GM18502 (cell line): Measurements from ENCODE around the gene KLK1.
A peak's percentile ranks its signal among the peaks of the same experiment; 100 is the strongest.
"Not testable (repeated sequence)": the region's sequence is repeated elsewhere in the genome, so short reads cannot be mapped to it uniquely, and the experiment has no call there.

Source experiments
- ATAC-seq: cut with Tn5 transposase; IDR thresholded peaks from one replicate; pipeline ENCODE4 v1.9.1; 2021; ENCODE audit warnings: mild to moderate bottlenecking; ENCODE audit not compliant: unreplicated experiment, poor library complexity

The KLK1 gene

GRCh38 chr19:50818859-50819472, 4.6 kb downstream of the KLK1 start:
- no peak for ATAC-seq

DNA sequence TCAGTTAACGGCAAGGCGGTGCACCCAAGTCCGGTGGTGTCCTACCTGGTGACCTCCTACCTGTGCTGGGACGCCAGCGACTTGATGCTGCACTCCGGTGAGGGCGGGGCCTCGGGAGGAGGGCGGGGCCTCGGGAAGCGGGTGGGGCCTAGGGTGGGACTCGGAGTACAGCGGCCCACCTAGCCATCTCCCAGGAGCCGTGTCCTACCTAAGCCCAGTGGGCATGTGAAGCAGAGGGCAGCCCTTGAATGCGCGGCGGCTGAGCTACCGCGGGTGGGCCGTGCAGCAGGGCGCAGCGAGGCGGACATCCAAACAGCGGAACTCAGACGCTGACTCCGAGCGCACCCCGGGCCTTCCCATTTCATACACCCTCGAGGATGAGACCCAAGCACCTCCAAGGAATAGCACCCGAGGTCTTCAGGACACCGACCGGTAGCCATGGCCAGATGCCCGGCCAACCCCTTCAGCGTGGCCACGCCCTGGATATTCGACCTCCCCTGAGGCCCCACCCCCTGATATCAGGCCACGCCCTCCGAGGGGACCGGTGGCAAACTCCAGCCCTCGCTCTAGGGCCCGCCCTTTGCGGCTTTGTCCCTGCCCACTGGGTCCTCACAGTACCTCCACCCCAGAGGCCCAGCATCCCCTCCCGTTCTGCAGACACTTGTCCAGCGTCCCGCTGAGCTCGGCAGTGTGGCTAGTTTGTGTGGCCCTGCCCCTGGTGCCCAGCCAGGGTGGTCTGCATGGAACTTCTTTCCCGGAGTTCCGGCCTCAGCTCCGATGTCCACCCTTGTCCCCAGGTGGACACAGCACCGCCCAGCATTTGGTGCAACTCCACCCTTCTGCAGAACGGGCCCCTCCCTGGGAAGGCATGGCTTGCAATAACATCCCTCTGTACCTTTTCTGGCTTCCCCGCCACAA, 5.4 kb downstream of the KLK1 start:
- ATAC-seq = peak; percentile 61

GRCh38 chr19:50815439-50815838, 8.1 kb downstream of the KLK1 start:
- ATAC-seq = no peak

DNA sequence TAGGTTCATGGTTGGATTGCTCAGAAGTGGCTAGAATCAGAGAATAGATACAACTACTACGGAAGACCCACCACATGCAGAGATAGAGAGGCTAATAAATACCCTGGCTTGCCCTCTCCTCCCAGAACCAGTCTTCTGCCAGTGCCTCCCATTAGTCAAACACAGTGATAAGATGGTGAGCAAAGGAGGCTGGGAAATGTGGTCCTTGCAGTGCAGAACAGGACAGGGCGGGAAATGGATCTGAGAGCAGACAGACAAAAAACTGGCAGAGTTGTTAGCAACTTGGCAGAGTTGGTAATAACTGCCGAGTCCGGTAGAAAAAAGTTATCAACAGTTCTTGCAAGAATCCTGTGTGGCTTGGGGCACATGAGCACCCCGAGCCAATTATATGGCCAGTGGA, 8.7 kb downstream of the KLK1 start:
- no peak for ATAC-seq

GRCh38 chr19:50812474-50812873, 11.1 kb downstream of the KLK1 start:
- no peak for ATAC-seq

GRCh38 chr19:50811622-50812238, 11.9 kb downstream of the KLK1 start:
- not testable (repeated sequence) for ATAC-seq

DNA sequence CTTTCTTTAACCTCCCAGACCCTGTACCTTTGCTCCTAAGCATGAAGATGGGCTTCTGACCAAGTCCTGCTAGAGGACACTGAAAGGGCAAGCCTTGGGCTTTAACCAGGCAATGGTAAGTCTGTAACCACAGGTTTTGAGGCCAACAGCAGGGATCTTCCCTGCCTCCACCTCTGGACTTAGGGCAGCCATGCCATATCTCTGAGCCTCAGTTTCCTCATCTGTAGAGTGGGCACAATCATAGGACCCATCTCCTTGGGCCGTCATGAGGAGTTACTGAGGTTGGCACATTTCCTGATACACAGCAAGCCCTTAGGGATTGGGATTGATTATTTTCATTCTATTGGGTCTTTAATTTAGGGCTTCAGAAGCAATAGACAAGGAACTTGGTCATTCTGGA, 14.7 kb downstream of the KLK1 start:
- no peak for ATAC-seq

- ATAC-seq = peak; percentile 91
Measured at GRCh38 chr19:50804420-50805272, 18.9 kb downstream of the KLK1 start.

DNA sequence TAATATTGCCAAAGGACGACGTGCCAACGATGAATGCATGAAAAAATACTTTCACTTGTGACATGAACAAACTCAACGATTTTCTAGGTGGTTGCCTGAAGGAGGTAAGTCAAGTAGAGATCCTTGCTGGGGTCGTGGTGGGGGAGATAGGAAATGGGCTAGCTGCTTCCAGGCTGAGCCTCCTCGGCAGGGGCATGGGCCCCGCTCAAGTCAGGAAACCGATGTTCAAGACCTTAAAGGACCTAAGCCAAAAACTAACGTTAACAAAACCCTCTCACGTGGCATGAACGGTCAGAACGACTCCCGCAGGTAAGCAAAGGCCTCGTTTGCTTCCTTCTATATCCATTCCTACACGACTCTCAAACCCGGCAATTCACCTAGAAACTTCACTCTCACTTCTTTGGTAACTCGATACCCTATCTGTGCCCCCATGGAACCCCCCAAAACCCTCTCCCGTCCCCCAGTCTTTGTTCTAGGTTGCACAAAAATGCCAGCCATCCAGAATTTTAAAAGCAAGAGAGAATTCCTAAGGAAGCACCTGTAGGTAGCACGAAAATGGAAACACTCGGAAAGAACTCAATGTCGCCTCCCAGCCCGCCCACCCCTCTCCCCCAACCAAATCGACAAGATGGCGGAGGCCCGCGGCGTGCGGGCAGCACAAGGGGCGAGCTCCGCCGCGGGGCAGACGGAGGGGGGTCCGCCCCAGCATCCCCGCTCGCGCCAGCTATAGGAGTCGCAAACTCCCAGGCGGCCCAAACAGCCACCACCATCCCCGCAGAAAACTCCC, 19.8 kb downstream of the KLK1 start:
- ATAC-seq = peak; percentile 11

GRCh38 chr19:50801107-50801506, 22.5 kb downstream of the KLK1 start:
- no peak for ATAC-seq

GRCh38 chr19:50799547-50799851, 24.1 kb downstream of the KLK1 start:
- ATAC-seq = no peak

DNA sequence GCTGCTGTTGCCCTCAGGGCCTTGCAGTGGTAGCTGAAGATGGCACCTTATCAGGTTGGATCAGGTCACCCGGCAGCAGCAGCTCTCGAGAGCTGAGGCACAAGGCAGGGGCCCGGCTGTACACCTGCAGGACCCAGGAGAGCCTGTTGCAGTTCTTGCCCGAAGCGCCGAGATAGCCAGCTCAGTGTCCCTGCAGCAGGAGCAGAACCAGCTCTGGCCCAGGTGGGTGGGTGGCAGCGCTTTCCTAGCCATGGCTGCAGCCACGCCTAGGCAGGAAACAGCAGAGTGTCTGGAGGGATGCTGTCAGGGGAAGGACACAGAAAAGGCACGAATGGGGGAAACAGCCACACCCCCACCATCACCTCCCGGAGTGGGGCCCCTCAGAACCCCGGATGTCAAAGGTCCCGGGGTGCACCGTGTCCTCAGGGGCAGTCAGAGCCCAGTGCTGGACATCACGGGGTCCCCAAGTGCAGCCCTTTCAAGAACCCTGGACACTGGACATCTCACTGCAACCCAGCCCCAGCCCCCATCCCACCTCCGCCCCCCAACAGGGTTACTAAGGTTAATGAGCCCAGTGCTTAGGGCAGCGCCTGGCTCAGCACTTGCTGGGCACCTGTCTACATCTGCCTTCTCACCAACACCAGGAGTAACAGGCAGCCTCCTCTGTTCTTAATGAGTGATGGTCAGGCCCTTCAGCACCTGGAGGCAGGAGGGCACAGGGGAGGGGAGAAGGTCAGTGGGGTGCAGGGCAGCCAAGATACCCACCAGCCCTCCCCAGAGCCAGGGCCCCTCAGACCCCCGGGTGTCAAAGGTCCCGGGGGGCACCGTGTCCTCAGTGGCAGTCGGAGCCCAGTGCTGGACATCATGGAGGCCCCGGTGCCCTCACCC, 24.7 kb downstream of the KLK1 start:
- no peak for ATAC-seq

DNA sequence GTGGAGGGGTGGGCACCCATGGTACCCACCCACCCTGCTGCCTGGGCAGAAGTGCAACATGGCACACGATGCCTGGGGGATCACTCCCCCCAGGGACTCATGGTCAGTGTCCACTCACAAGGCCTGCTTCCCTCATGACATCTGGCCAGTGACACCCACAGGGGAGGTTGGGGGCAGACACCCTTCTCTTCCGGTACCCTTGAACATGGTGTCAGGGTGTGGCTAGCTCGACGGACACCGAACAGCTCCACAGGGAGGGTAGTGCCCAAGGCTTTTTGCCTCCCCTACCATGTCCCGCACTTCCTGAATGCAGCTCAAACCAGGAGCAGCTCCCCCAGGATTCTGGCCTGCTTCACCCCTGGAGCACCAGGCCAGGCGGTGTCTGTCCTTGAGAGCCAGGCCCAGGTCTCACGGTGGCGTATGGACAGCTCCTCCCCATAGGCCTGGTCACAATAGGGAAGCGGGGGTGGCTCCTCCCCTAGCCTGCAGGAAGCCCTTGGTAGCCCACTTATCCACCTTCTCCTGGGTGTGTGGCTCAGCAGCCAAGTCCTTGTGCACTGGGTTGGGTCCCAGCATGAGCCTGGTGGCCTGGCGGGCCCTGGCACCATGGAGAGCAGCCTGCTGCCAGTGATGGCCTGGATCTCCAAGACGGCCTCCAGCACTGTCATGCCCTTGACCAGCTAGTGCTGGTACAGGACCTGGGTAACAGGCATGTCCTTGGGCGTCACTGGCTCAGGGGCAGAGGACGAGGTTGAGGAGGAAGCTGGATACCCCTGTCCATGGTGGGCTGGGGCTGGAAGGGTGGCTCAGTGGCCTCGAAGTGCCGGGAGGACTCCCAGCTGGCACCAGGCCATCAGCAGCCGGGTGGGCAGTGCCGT, 25.6 kb downstream of the KLK1 start:
- ATAC-seq = no peak

GRCh38 chr19:50797429-50797780, 26.2 kb downstream of the KLK1 start:
- ATAC-seq = no peak

- ATAC-seq = no peak
Measured at GRCh38 chr19:50796634-50797428, 26.8 kb downstream of the KLK1 start.

DNA sequence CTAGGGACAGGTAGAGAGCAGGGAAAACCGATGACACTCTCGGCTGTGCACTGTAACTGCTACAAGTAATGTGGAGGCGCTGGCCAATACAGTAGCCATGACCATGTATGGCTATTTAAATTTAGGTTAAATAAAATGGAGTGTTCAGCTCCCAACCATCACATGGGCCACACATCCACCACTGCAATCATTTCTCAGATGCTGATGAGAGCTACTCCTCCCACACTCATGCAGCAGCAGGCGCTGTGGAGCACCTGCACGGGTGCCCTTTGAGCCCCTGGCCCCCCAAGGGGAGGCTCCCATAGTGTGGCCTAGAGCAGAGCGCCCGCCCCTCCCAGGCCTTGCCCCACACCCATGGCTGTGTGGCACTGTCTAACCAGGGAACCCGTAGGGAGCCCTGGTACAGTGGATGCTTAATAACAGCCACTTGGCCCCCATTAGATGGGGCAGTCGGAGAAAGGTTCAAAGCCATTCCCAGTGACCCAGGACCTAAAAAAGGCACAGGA, 27.4 kb downstream of the KLK1 start:
- no peak for ATAC-seq

GRCh38 chr19:50795664-50796073, 27.9 kb downstream of the KLK1 start:
- no peak for ATAC-seq
